Measurements from ENCODE around the gene KIF12.

DNA sequence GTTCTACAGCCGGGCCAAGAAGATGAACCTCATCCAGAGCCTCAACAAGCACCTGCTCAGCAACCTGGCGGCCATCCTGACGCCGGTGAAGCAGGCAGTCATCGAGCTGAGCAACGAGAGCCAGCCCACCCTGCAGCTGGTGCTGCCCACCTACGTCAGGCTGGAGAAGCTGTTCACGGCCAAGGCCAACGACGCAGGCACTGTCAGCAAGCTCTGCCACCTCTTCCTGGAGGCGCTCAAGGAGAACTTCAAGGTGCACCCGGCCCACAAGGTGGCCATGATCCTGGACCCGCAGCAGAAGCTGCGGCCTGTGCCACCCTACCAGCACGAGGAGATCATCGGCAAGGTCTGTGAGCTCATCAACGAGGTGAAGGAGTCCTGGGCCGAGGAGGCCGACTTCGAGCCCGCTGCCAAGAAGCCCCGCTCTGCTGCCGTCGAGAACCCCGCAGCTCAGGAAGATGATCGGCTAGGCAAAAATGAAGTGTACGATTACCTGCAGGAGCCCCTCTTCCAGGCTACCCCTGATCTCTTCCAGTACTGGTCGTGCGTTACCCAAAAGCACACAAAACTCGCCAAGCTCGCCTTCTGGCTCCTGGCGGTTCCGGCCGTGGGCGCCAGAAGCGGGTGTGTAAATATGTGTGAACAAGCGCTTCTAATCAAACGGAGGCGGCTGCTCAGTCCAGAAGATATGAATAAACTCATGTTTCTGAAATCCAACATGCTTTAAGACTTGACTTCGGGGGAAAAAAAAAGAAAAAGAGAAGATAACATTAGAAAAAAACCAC lies 49.5 kb downstream of the KIF12 start:
- TF ChIP-seq, protein P1, sequence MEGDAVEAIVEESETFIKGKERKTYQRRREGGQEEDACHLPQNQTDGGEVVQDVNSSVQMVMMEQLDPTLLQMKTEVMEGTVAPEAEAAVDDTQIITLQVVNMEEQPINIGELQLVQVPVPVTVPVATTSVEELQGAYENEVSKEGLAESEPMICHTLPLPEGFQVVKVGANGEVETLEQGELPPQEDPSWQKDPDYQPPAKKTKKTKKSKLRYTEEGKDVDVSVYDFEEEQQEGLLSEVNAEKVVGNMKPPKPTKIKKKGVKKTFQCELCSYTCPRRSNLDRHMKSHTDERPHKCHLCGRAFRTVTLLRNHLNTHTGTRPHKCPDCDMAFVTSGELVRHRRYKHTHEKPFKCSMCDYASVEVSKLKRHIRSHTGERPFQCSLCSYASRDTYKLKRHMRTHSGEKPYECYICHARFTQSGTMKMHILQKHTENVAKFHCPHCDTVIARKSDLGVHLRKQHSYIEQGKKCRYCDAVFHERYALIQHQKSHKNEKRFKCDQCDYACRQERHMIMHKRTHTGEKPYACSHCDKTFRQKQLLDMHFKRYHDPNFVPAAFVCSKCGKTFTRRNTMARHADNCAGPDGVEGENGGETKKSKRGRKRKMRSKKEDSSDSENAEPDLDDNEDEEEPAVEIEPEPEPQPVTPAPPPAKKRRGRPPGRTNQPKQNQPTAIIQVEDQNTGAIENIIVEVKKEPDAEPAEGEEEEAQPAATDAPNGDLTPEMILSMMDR (IDR thresholded peaks at IDR 0.05; ENCODE audit: borderline replicate concordance, extremely low read depth, low read length, poor library complexity, severe bottlenecking) = no peak
- TF ChIP-seq EZH2 (IDR thresholded peaks at IDR 0.05; ENCODE audit: borderline replicate concordance, low read depth, low read length, severe bottlenecking) = no peak
